Erythroblast (primary cell): ENCODE data around the gene SSBP2.

Experiments
- GATA1 ChIP-seq: IDR thresholded peaks from 2 replicates; pipeline ENCODE4 v1.6.1; 2011; ENCODE audit warnings: low read depth, mild to moderate bottlenecking, control low read depth, low read length, moderate library complexity
- POLR2A ChIP-seq: IDR thresholded peaks from 2 replicates; pipeline ENCODE4 v1.6.1; 2011; ENCODE audit warnings: mild to moderate bottlenecking, low read length

GRCh38 chr5:81450940-81451339, 300.0 kb downstream of the SSBP2 start:
- TF ChIP-seq POLR2A (no peak), GATA1 (no peak)
